Astrocyte of the cerebellum (primary cell): ENCODE results near the gene KLHL17.
A peak's percentile ranks its signal among the peaks of the same experiment; 100 is the strongest.
"Not testable (repeated sequence)": the region's sequence is repeated elsewhere in the genome, so short reads cannot be mapped to it uniquely, and the experiment has no call there.

Experiments
- DNase-seq: peaks from one replicate; pipeline ENCODE4 v3.0.0-alpha.2; 2011; ENCODE audit warnings: low read depth
- H3K4me3 ChIP-seq: 2 replicates; pipeline ENCODE4 v1.5.1; 2011; ENCODE audit warnings: mild to moderate bottlenecking, low read depth, low read length, moderate library complexity
- in situ Hi-C: cut with HindIII; loops from 2 replicates; pipeline ENCODE4 v1.10.0; 2017; ENCODE audit warnings: low sequenced_read_pairs
- TF ChIP-seq, protein P1 (sequence below): IDR thresholded peaks from 2 replicates; pipeline ENCODE4 v1.5.1; 2012; ENCODE audit warnings: low read length, low read depth, moderate library complexity, mild to moderate bottlenecking; ENCODE audit errors: missing control alignments

The KLHL17 gene

DNA sequence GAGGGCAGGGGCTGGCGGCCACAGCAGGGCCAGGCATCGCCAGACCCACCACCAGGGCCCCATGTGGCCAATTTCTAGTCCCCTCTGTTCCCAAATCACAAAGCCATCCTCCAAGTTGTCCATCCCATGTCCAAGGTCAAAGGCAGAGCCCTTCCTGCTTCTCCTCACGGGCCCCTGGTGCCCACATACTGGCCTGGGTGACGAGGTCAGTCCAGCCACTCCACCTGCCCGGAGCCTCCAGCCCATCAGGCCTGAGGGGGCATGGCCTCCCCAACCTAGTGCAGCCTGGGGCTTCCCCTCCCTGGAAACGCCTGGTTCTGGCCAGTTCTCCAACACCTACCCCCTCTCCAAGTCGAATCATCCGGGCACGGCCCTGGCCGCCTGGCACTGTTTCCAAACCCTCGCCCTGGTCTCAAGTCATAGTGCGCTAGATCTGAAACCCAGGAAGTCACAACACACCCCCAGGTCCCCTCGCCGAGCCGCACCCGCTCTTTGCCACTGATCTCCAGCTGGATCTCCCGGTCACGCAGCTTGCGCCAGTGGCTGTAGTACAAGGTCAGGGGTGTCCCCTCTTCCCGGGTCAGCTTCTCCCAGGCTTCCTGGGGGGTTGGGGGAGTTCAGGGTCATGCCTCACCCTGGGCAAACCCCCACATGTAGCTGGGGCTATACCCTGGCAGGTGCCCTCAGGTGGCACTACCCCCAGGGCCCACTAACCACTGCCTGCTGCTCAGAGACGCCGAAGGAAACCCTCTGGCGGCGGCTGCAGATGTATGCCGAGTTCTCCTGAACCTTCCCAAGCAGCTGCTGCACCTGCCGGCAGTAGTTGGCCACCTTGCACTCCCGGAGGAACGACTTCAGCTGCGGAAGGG is 14.5 kb upstream of the KLHL17 start:
- TF ChIP-seq, protein P1, sequence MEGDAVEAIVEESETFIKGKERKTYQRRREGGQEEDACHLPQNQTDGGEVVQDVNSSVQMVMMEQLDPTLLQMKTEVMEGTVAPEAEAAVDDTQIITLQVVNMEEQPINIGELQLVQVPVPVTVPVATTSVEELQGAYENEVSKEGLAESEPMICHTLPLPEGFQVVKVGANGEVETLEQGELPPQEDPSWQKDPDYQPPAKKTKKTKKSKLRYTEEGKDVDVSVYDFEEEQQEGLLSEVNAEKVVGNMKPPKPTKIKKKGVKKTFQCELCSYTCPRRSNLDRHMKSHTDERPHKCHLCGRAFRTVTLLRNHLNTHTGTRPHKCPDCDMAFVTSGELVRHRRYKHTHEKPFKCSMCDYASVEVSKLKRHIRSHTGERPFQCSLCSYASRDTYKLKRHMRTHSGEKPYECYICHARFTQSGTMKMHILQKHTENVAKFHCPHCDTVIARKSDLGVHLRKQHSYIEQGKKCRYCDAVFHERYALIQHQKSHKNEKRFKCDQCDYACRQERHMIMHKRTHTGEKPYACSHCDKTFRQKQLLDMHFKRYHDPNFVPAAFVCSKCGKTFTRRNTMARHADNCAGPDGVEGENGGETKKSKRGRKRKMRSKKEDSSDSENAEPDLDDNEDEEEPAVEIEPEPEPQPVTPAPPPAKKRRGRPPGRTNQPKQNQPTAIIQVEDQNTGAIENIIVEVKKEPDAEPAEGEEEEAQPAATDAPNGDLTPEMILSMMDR, result no peak
- DNase-seq, result no peak
- in situ Hi-C loops, result no loop called here
- H3K4me3 ChIP-seq, result no peak overlapping the region

DNA sequence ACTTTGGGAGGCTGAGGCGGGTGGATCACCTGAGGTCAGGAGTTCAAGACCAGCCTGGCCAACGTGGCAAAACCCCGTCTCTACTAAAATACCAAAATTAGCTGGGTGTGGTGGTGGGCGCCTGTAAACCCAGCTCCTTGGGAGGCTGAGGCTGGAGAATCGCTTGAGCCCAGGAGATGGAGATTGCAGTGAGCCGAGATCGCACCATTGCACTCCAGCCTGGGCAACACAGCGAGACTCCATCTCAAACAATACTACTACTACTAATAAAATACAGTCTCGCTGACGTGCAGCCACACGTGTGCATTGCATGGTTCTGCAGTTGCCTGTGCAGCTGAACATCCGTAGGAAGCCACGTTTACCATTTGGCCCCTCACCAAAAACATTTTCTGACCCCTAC is 13.6 kb upstream of the KLHL17 start:
- H3K4me3 ChIP-seq, DNase-seq, in situ Hi-C loops: not testable (repeated sequence)

DNA sequence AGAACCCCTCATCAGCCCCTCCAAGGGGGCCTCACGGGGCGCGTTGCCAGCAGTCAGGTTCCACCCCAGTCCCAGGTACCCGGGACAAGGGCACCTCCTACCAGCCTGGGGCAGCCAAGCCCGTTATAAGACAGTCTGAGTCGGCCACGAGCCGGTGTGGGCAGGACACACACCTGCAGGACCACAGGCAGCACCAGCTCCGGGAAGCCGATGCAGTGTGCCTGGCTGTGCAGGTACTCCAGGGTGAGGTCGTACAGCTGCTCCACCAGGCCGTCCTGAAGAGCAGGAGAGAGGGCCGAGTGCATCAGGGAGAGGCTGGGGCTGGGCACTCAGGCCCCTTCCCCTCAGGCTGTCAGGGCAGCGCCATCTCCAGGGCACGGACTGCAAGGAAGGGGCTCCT is 12.4 kb upstream of the KLHL17 start:
- in situ Hi-C loops, result no loop called here
- DNase-seq, result no peak
- TF ChIP-seq, protein P1, result no peak
- no peak overlapping the region for H3K4me3 ChIP-seq

DNA sequence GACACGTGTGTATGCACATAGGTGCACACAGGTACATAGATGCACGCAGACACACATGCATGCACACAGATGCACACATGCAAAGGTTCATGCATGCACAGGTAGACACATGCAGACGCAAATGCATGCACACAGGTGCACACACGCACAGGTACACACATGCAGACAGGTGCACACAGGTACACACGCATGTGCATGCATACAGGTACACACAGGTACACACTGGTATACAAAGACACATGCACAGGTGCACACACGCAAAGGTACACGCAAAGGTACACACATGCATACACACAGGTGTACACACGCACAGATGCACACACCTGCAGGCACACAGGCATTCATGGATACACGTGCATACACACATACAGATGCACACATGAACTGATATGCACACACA is 10.1 kb upstream of the KLHL17 start:
- in situ Hi-C loops, result no loop called here
- no peak overlapping the region for H3K4me3 ChIP-seq
- TF ChIP-seq, protein P1, result no peak
- DNase-seq, result no peak

DNA sequence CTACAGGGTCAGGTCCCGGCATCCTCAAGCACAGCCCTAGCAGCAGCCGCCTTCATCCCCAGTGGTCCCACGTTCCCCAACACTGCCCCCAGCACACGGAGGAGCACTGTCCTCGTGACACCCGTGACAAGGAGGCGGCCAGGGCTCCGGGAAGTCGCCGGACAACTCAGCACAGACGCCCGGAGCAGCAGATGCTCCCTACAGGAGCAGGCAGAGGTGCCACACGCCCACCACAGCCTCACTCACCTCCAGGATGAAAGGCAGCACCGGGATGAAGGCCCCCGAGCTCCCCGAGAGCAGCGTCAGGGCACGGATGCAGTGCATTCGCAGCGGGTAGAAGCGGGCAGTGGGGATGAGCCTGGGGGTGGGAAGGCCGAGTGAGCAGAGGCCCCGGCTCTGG is 9.5 kb upstream of the KLHL17 start:
- TF ChIP-seq, protein P1, result no peak
- DNase-seq, result no peak
- no peak overlapping the region for H3K4me3 ChIP-seq
- in situ Hi-C loops, result no loop called here

DNA sequence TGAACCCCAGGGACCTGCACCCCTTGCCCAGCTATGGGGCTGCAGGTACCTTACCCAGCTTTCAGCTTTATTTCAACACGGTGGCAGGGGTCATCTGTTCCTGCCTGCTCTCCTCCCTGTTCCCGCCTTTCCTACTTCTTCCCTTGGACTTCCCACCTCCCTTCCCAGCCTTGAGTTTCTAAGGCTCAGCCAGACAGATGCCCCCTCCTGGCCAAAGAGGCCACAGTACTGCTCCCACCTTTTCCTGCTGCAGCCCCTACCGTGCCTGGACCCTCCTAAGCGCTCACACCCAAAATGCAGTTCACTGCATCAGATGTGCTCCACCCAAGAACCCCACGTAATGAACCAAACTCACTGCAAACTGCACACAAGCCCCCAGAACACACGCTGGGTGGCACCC is 9.0 kb upstream of the KLHL17 start:
- no peak for DNase-seq
- in situ Hi-C loops, result no loop called here
- H3K4me3 ChIP-seq, result no peak overlapping the region

DNA sequence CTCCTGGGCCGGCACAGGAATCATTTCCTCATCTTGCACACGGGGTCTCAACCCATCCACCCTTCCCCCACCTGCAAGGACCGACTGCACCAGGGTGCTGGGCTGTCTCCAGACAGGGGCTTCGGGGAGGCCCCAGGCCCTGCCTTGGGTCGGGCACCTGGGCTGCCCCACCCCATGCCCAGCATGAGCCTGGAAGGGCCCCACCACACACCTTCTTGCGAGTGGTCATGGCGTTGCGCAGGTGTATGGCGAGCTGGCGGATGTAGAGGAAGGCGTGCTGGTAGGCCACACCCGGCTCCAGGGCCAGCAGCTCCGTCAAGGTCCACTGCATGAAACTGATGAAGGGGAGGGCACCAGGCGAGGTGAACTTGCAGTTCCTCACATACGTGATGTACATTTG is 8.2 kb upstream of the KLHL17 start:
- in situ Hi-C loops, result no loop called here

More for the DNA sequence above, 9.0 kb upstream of the KLHL17 start:
- TF ChIP-seq, protein P1, result peak; percentile 60

More for the DNA sequence above, 8.2 kb upstream of the KLHL17 start:
- TF ChIP-seq, protein P1, result no peak
- H3K4me3 ChIP-seq, result no peak overlapping the region
- DNase-seq, result no peak
